Activated B cell treated with CpG ODN at 0.5 μM for 24 hours (primary cell): Measurements from ENCODE around the gene GSE1. TPM values are rescaled to one million over a fixed set of nuclear protein-coding genes. Genes with fewer than 3 reads are reported as not detected.

Experiments used
- ATAC-seq: fragments of 200-7000 bp; cut with Tn5 transposase; one replicate; pipeline ENCODE4 v1.10.0; 2021; ENCODE audit warnings: low read depth, mild to moderate bottlenecking, moderate library complexity
- CTCF ChIA-PET: fragments of 350-600 bp; sonication (Branson Sonifier 250); formaldehyde crosslinking; loops from one replicate; lab custom pipeline; 2021; ENCODE audit warnings: antibody characterized with exemption; lab: Charles Lee
- POLR2A ChIA-PET: fragments of 350-600 bp; sonication (Branson Sonifier 250); formaldehyde crosslinking; loops from one replicate; lab custom pipeline; 2021; ENCODE audit warnings: antibody characterized with exemption; lab: Charles Lee
- DNase-seq: peaks from one replicate; pipeline ENCODE4 v3.0.0; 2022
- H3K27ac Mint-ChIP-seq: one replicate; pipeline ENCODE4 v1.8.0; 2020; ENCODE audit warnings: mixed read lengths
- H3K27me3 Mint-ChIP-seq: one replicate; pipeline ENCODE4 v1.8.0; 2021; ENCODE audit warnings: mixed read lengths
- H3K36me3 Mint-ChIP-seq: one replicate; pipeline ENCODE4 v1.8.0; 2021; ENCODE audit warnings: low read depth, mixed read lengths
- H3K4me1 Mint-ChIP-seq: one replicate; pipeline ENCODE4 v1.8.0; 2021; ENCODE audit warnings: mixed read lengths
- H3K4me3 Mint-ChIP-seq: one replicate; pipeline ENCODE4 v1.8.0; 2020; ENCODE audit warnings: mild to moderate bottlenecking, mixed read lengths
- H3K9me3 Mint-ChIP-seq: one replicate; pipeline ENCODE4 v1.8.0; 2020; ENCODE audit warnings: mixed read lengths
- intact Hi-C: fragments of 100-400 bp; cut with micrococcal nuclease; formaldehyde crosslinking; loops from one replicate; pipeline ENCODE4 v1.15.1; 2024
- total RNA-seq: library from RNA; stranded (reverse); gene quantifications from 2 replicates; pipeline ENCODE4 v1.2.3, GENCODE V29; 2022
- TF ChIP-seq, protein P1 (sequence below): fragments of 200-600 bp; IDR thresholded peaks from one replicate; pipeline ENCODE4 v1.8.0; 2022; ENCODE audit warnings: antibody characterized with exemption, mild to moderate bottlenecking

The GSE1 gene
- total RNA-seq, 1 donor from 2014 or later = 48.3 TPM

- ATAC-seq (no peak), DNase-seq (no peak)
- Mint-ChIP-seq H3K36me3 (peaks cover 1% of the 10 kb centered on the region), H3K27ac (no peak overlapping the region), H3K4me3 (no peak overlapping the region), H3K9me3 (no peaks in the 10 kb centered on the region), H3K27me3 (no peaks in the 10 kb centered on the region), H3K4me1 (peaks cover 9% of the 10 kb centered on the region)
- intact Hi-C loops = no loop called here
- ChIA-PET CTCF (no interaction called here), POLR2A (no interaction called here)
- TF ChIP-seq, protein P1, sequence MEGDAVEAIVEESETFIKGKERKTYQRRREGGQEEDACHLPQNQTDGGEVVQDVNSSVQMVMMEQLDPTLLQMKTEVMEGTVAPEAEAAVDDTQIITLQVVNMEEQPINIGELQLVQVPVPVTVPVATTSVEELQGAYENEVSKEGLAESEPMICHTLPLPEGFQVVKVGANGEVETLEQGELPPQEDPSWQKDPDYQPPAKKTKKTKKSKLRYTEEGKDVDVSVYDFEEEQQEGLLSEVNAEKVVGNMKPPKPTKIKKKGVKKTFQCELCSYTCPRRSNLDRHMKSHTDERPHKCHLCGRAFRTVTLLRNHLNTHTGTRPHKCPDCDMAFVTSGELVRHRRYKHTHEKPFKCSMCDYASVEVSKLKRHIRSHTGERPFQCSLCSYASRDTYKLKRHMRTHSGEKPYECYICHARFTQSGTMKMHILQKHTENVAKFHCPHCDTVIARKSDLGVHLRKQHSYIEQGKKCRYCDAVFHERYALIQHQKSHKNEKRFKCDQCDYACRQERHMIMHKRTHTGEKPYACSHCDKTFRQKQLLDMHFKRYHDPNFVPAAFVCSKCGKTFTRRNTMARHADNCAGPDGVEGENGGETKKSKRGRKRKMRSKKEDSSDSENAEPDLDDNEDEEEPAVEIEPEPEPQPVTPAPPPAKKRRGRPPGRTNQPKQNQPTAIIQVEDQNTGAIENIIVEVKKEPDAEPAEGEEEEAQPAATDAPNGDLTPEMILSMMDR = no peak
Measured at GRCh38 chr16:85586380-85587104, 26.6 kb upstream of the GSE1 start.

DNA sequence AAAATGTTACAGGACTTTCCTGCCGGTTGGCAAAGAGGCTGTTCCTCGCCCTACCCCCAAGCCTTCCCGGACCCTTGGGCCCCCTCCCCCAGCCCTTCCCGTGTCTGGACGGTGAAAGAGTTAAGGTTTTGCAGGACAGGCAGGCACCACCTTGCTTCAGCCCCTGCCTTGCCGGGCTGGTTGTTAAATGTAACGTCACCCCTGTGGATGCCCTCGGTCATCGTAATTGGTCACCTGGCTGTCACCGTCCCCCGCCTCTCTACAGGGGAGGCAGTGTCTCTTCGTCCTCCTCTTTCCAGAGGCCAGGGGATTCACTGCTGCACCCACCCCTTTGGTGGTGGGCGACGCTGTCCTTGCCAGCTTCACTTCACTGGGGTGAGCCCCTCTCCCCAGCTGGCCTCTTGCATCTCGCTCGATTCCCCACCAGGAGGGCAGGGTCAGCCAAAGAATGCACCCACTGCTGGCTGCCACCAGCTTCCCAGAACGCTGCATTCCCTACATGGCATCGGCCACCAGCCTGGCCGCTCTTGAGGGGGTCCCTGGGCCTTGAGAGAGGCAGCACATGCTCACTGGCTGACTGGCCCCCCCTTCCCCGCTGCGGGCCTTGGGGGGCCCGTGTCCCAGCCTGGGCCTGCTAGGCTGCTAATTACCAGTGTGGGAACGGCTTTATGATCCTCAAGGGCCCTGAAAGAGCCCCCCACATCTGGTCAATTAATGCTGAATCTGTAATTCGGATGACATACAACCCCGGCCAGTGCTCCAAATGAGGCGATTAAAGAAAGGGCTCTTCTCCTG is 25.2 kb upstream of the GSE1 start:
- Mint-ChIP-seq H3K4me3 (no peak overlapping the region), H3K36me3 (peaks cover 7% of the 10 kb centered on the region), H3K27ac (no peak overlapping the region), H3K4me1 (peaks cover 12% of the 10 kb centered on the region), H3K27me3 (no peaks in the 10 kb centered on the region), H3K9me3 (no peaks in the 10 kb centered on the region)
- TF ChIP-seq, protein P1 = no peak
- DNase-seq = no peak
- no peak for ATAC-seq
- ChIA-PET CTCF (no interaction called here), POLR2A (no interaction called here)
- intact Hi-C loops = no loop called here

DNA sequence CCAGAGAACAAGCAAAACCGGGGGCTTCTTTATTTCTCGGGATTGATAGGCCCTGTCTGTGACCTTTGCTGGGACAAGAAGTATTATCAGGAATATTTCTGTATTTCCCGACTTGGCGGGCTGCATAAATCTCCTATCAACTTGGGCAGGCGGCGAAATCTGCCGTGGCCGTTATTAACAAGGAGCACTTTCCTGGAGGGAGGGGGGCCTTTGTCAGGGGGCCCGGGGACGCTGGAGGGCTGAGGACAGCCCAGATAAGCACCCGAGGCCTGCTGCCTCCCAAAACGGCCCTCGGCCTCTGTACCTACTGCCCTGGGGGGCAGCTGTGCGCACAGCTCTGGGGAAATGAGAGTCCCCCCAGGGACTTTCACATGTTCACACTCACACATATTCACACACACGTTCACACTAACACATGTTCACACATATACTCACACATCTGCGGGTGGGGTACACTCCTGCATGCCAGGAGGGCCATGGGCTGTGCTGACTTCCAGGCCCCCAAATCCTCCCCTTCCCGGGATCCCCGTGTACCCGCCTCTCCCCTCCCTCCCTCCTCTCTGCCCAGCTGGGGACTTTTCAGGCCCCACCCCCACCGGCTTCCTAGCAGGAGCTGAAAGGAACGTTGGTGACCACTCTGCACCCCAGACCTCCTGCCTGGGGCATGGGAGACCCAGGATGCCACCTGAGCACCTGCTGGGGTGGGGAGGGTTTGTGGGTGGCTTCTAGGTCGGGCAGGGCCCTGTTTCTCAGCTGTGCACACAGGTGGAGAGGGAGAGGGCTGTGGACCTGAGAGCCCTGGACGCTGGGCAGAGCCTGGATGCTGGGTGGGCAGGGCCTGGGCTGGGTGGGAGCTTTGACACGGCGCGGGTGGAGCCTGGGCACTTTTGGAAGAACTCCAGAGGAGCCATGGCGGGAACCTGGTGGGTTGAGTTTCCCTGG is 24.3 kb upstream of the GSE1 start:
- CTCF ChIA-PET = no interaction called here
- no peak for DNase-seq
- no peak for ATAC-seq

GRCh38 chr16:85589688-85590505 is 23.2 kb upstream of the GSE1 start:
- H3K36me3 Mint-ChIP-seq = peaks cover 6% of the 10 kb centered on the region
- H3K4me3 Mint-ChIP-seq = no peak overlapping the region
- intact Hi-C loops = no loop called here
- H3K27me3 Mint-ChIP-seq = no peaks in the 10 kb centered on the region
- ChIA-PET POLR2A (no interaction called here), CTCF (no interaction called here)
- H3K27ac Mint-ChIP-seq = no peak overlapping the region
- ATAC-seq (no peak), DNase-seq (no peak)
- TF ChIP-seq, protein P1 = no peak
- peaks cover 21% of the 10 kb centered on the region for H3K4me1 Mint-ChIP-seq
- H3K9me3 Mint-ChIP-seq = no peaks in the 10 kb centered on the region

More for the DNA sequence above, 24.3 kb upstream of the GSE1 start:
- H3K9me3 Mint-ChIP-seq = no peaks in the 10 kb centered on the region
- H3K27ac Mint-ChIP-seq = no peak overlapping the region
- TF ChIP-seq, protein P1 = no peak
- H3K4me3 Mint-ChIP-seq = no peak overlapping the region
- H3K27me3 Mint-ChIP-seq = no peaks in the 10 kb centered on the region
- intact Hi-C loops = no loop called here
- H3K36me3 Mint-ChIP-seq = peaks cover 7% of the 10 kb centered on the region
- POLR2A ChIA-PET = no interaction called here
- H3K4me1 Mint-ChIP-seq = peaks cover 16% of the 10 kb centered on the region
